ENCODE results near the gene S100PBP. TPM values are rescaled to one million over a fixed set of nuclear protein-coding genes. Genes with fewer than 3 reads are reported as not detected.
"Not testable (repeated sequence)": the region's sequence is repeated elsewhere in the genome, so short reads cannot be mapped to it uniquely, and the experiment has no call there.

S100PBP gene
- total RNA-seq, 1 donor from 2014 or later: 43.3 TPM

DNA sequence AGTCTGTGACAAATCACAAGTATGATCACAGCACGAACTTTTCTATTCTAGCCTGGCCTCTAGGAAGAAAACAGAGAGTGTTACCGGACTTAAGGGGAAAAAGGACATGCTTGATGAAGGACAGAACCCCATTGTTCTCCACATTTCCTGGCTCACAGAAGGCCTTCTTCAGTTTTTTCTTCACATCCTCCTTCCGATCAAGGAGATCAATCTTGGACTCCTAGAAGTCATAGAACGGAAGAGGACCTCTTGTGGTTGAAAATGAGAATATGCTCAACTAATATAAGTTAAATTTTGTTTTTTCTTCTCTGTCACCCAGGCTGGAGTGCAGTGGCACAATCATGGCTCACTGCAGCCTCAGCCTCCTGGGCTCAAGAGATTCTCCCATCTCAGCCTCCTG, 30.6 kb upstream of the S100PBP start:
- H3K27me3 Mint-ChIP-seq (ENCODE audit: unreplicated experiment): no peaks in the 10 kb centered on the region
- H3K27ac Mint-ChIP-seq (ENCODE audit: unreplicated experiment): peak overlapping the region; percentile 96
- peak overlapping the region; percentile 72 for H3K4me3 Mint-ChIP-seq (ENCODE audit: unreplicated experiment)
- DNase-seq (ENCODE audit: low spot score): no peak
- H3K36me3 Mint-ChIP-seq (ENCODE audit: low read depth, unreplicated experiment): peaks cover 9% of the 10 kb centered on the region
- peaks cover 11% of the 10 kb centered on the region for H3K4me1 Mint-ChIP-seq (ENCODE audit: unreplicated experiment)
- TF ChIP-seq, protein P1, sequence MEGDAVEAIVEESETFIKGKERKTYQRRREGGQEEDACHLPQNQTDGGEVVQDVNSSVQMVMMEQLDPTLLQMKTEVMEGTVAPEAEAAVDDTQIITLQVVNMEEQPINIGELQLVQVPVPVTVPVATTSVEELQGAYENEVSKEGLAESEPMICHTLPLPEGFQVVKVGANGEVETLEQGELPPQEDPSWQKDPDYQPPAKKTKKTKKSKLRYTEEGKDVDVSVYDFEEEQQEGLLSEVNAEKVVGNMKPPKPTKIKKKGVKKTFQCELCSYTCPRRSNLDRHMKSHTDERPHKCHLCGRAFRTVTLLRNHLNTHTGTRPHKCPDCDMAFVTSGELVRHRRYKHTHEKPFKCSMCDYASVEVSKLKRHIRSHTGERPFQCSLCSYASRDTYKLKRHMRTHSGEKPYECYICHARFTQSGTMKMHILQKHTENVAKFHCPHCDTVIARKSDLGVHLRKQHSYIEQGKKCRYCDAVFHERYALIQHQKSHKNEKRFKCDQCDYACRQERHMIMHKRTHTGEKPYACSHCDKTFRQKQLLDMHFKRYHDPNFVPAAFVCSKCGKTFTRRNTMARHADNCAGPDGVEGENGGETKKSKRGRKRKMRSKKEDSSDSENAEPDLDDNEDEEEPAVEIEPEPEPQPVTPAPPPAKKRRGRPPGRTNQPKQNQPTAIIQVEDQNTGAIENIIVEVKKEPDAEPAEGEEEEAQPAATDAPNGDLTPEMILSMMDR (IDR thresholded peaks at IDR 0.05; ENCODE audit: unreplicated experiment): peak; percentile 39
- no peaks in the 10 kb centered on the region for H3K9me3 Mint-ChIP-seq (ENCODE audit: unreplicated experiment)

DNA sequence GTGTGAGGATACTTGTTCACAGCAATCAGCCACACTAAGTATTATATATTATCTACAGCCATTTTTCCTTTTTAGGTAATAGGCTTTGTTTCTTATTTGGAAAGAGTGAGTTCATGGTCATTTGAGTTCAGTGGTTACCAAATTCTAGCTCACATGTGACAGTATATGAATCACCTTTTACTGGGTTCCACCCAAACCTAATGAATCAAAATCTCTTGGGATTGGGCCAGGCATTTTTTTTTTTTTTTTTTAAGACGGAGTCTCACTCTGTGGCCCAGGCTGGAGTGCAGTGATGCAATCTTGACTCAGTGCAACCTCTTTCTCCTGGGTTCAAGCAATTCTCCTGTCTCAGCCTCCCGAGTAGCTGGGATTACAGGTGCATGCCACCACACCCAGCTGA, 28.1 kb upstream of the S100PBP start:
- Mint-ChIP-seq H3K36me3 (ENCODE audit: low read depth, unreplicated experiment) (peaks cover 12% of the 10 kb centered on the region), H3K4me1 (ENCODE audit: unreplicated experiment) (peaks cover 11% of the 10 kb centered on the region)
- H3K27ac Mint-ChIP-seq (ENCODE audit: unreplicated experiment); H3K9me3 Mint-ChIP-seq (ENCODE audit: unreplicated experiment); H3K4me3 Mint-ChIP-seq (ENCODE audit: unreplicated experiment); H3K27me3 Mint-ChIP-seq (ENCODE audit: unreplicated experiment); DNase-seq (ENCODE audit: low spot score): not testable (repeated sequence)

DNA sequence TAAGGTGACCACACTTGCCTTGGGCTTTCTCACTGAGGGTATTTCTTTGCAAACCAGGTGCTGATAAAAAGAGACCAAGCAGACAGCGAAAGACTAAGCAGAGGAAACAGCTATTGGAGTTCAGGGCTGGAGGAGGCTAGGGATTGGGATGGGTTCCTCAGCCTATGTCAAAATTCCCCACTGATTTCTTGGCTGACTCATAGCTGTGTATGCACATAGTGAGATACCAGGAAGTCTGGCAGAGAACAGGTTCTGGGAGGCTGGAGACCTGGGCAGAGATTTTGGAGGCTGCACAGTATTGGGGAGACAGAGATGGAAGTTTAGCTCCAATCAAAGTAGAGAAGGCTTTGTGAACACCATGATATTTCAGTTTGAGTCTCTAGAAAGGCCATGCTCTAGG, 25.6 kb upstream of the S100PBP start:
- peaks cover 9% of the 10 kb centered on the region for H3K36me3 Mint-ChIP-seq (ENCODE audit: low read depth, unreplicated experiment)
- no peaks in the 10 kb centered on the region for H3K9me3 Mint-ChIP-seq (ENCODE audit: unreplicated experiment)
- H3K27ac Mint-ChIP-seq (ENCODE audit: unreplicated experiment): no peak overlapping the region
- DNase-seq (ENCODE audit: low spot score): no peak
- H3K4me3 Mint-ChIP-seq (ENCODE audit: unreplicated experiment): no peak overlapping the region
- peaks cover under 1% of the 10 kb centered on the region for H3K4me1 Mint-ChIP-seq (ENCODE audit: unreplicated experiment)
- TF ChIP-seq, protein P1 (IDR thresholded peaks at IDR 0.05; ENCODE audit: unreplicated experiment): no peak
- no peaks in the 10 kb centered on the region for H3K27me3 Mint-ChIP-seq (ENCODE audit: unreplicated experiment)

DNA sequence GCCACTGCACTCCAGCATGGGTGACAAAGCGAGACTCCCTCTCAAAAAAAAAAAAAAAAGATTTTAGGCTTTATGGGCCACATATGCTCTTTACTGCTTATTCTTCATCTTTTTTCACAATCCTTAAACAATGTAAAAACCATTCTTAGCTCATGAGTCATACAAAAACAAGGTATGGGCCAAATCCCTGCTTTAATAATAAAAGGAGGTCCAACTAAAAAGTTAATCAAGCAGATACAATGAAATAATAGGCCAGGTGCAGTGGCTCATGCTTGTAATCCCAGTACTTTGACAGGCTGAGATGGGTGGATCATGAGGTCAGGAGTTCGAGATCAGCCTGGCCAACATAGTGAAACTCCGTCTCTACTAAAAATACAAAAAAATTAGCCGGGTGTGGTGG, 21.7 kb upstream of the S100PBP start:
- not testable (repeated sequence) for H3K4me1 Mint-ChIP-seq (ENCODE audit: unreplicated experiment); H3K27me3 Mint-ChIP-seq (ENCODE audit: unreplicated experiment); H3K9me3 Mint-ChIP-seq (ENCODE audit: unreplicated experiment); H3K27ac Mint-ChIP-seq (ENCODE audit: unreplicated experiment); H3K4me3 Mint-ChIP-seq (ENCODE audit: unreplicated experiment); DNase-seq (ENCODE audit: low spot score)
- H3K36me3 Mint-ChIP-seq (ENCODE audit: low read depth, unreplicated experiment): peaks cover 20% of the 10 kb centered on the region

DNA sequence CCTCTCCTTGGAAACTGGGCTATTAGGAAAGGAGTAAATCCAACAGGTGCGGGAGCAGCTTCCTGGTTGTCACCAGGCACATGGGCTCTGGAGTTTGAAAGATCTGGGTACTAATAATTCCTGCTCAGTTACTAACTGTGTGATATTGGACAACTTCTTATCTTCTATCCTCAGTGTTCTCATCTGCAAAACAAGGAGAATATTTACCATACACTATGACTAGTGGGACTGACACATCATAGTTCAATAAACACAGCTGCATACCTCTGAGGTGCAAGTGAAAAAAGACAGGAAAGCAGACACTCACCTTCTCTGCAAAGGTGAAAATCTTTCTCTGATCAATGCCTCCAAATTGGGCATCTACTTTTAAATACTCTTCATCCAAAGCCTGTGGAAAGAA, 20.0 kb upstream of the S100PBP start:
- H3K27ac Mint-ChIP-seq (ENCODE audit: unreplicated experiment): no peak overlapping the region

DNA sequence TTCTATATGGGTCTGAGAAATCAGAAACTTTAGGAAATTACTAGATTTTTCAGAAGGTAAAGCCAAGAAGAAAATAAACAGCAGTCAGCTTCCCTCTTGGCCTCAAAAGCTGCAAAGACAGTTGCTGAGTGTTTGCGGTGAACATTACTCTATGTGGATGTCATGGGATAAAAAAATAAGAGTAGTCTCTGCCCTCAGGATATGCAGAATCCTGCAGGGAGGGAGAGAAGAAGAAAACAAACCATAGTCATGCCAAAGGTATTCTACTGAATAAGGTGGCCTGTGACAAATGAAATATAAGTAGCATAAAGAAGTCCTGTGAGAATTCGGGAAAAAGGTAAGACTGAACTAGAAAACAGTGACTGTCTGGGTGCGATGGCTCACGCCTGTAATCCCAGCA, 19.3 kb upstream of the S100PBP start:
- no peak for DNase-seq (ENCODE audit: low spot score)
- TF ChIP-seq, protein P1 (IDR thresholded peaks at IDR 0.05; ENCODE audit: unreplicated experiment): no peak
- no peaks in the 10 kb centered on the region for H3K9me3 Mint-ChIP-seq (ENCODE audit: unreplicated experiment)
- peaks cover 9% of the 10 kb centered on the region for H3K4me1 Mint-ChIP-seq (ENCODE audit: unreplicated experiment)
- H3K4me3 Mint-ChIP-seq (ENCODE audit: unreplicated experiment): no peak overlapping the region
- H3K27ac Mint-ChIP-seq (ENCODE audit: unreplicated experiment): no peak overlapping the region
- peaks cover 26% of the 10 kb centered on the region for H3K36me3 Mint-ChIP-seq (ENCODE audit: low read depth, unreplicated experiment)
- H3K27me3 Mint-ChIP-seq (ENCODE audit: unreplicated experiment): peaks cover 5% of the 10 kb centered on the region

More for the DNA sequence above, 20.0 kb upstream of the S100PBP start:
- Mint-ChIP-seq H3K4me3 (ENCODE audit: unreplicated experiment) (no peak overlapping the region), H3K27me3 (ENCODE audit: unreplicated experiment) (peaks cover 5% of the 10 kb centered on the region), H3K9me3 (ENCODE audit: unreplicated experiment) (no peaks in the 10 kb centered on the region), H3K4me1 (ENCODE audit: unreplicated experiment) (peaks cover 9% of the 10 kb centered on the region), H3K36me3 (ENCODE audit: low read depth, unreplicated experiment) (peaks cover 24% of the 10 kb centered on the region)
- TF ChIP-seq, protein P1 (IDR thresholded peaks at IDR 0.05; ENCODE audit: unreplicated experiment): no peak
- DNase-seq (ENCODE audit: low spot score): no peak

All from endothelial cell (in vitro differentiated cells).